HG03575 (cell line): ENCODE measurements around the gene LARGE1.

Source experiments
- ATAC-seq: cut with Tn5 transposase; IDR thresholded peaks from one replicate; pipeline ENCODE4 v1.9.1; 2021; ENCODE audit not compliant: unreplicated experiment, insufficient number of reproducible peaks, low FRiP score; ENCODE audit errors: extremely low read depth

The LARGE1 gene

GRCh38 chr22:33891992-33892391 lies 28.3 kb downstream of the LARGE1 start:
- no peak for ATAC-seq

GRCh38 chr22:33891455-33891854 lies 28.8 kb downstream of the LARGE1 start:
- no peak for ATAC-seq

- ATAC-seq = no peak
Observed at GRCh38 chr22:33889748-33890147, 30.5 kb downstream of the LARGE1 start.

GRCh38 chr22:33888821-33889220 lies 31.5 kb downstream of the LARGE1 start:
- ATAC-seq = no peak

GRCh38 chr22:33887173-33887572 lies 33.1 kb downstream of the LARGE1 start:
- ATAC-seq = no peak

- no peak for ATAC-seq
Observed at GRCh38 chr22:33886696-33887095, 33.6 kb downstream of the LARGE1 start.

- ATAC-seq = no peak
Observed at GRCh38 chr22:33884829-33885228, 35.4 kb downstream of the LARGE1 start.

GRCh38 chr22:33883961-33884808 lies 36.1 kb downstream of the LARGE1 start:
- ATAC-seq = no peak

- no peak for ATAC-seq
Observed at GRCh38 chr22:33883561-33883960, 36.7 kb downstream of the LARGE1 start.

GRCh38 chr22:33882991-33883390 lies 37.3 kb downstream of the LARGE1 start:
- ATAC-seq = no peak

- ATAC-seq = no peak
Observed at GRCh38 chr22:33880986-33881385, 39.3 kb downstream of the LARGE1 start.

- no peak for ATAC-seq
Observed at GRCh38 chr22:33879796-33880195, 40.5 kb downstream of the LARGE1 start.

GRCh38 chr22:33875316-33875715 lies 45.0 kb downstream of the LARGE1 start:
- no peak for ATAC-seq

GRCh38 chr22:33874206-33874605 lies 46.1 kb downstream of the LARGE1 start:
- no peak for ATAC-seq

- ATAC-seq = no peak
Observed at GRCh38 chr22:33873666-33874065, 46.6 kb downstream of the LARGE1 start.

- ATAC-seq = no peak
Observed at GRCh38 chr22:33873186-33873585, 47.1 kb downstream of the LARGE1 start.

GRCh38 chr22:33871935-33872334 lies 48.3 kb downstream of the LARGE1 start:
- no peak for ATAC-seq

- ATAC-seq = no peak
Observed at GRCh38 chr22:33869946-33870345, 50.3 kb downstream of the LARGE1 start.

- no peak for ATAC-seq
Observed at GRCh38 chr22:33867971-33868370, 52.3 kb downstream of the LARGE1 start.

GRCh38 chr22:33867118-33867866 lies 53.0 kb downstream of the LARGE1 start:
- ATAC-seq = no peak
